Left kidney (tissue), 2 donors: ENCODE measurements around the gene TRIM2. TPM values are rescaled to one million over a fixed set of nuclear protein-coding genes. Genes with fewer than 3 reads are reported as not detected.
A peak's percentile ranks its signal among the peaks of the same experiment; 100 is the strongest.

ENCODE experiments used
- DNase-seq: peaks from one replicate; pipeline ENCODE4 v3.0.0-alpha.2; 2013
- polyA plus RNA-seq: library from polyadenylated mRNA; unstranded; fragments of 120-200 nt; gene quantifications from one replicate; pipeline ENCODE4 v1.2.1, GENCODE V29; 2013; ENCODE audit not compliant: insufficient read length

TRIM2 gene
- polyA plus RNA-seq, 1 donor: 78.6 TPM

DNA sequence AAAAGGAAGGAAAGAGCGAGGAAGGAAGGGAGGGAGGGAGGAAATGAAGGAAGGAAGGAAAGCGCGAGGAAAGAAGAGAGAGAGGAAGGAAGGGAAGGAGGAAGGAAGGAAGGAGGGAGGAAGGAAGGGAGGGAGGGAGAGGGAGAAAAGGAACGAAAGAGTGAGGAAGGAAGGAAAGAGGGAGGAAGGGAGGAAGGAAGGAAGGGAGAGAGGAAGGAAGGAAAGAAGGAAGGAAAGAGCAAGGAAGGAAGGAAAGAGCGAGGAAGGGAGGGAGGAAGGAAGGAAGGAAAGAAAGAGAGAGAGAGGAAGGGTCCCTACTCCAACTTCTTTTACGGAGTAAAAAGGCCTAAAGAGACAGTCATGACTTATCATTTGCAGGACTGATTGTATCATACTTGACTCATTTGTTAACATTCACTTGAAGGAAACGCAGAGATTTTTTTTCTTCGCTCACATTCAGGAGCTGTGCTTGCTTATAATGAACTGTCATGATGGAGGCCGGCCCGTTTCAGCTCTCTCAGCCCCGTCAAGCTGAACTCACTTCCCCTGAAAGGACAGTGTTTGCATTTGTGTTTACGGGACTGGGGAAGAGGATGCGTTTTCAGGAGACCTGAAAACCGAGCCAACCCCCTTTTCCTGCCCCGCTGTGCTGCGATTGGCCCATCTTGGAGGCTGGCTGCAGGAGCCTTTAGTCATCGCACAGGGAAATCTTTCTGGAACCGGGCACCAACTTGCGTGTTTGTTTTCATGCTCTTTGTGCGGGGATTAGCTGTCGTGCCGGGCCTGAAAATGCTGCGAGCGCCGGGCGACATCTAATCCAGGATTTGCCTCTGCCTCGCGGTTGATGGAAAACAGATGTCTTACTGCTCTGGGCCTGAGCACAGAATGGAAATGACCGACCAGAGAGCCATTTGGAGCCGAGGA is 17.8 kb downstream of the TRIM2 start:
- DNase-seq: peak; percentile 68

- no peak for DNase-seq
These were observed 18.6 kb downstream of the TRIM2 start for GRCh38 chr4:153222707-153223426.

GRCh38 chr4:153223427-153223801 is 19.2 kb downstream of the TRIM2 start:
- no peak for DNase-seq

- peak; percentile 56 for DNase-seq
These were observed 19.7 kb downstream of the TRIM2 start for GRCh38 chr4:153223930-153224329.

DNA sequence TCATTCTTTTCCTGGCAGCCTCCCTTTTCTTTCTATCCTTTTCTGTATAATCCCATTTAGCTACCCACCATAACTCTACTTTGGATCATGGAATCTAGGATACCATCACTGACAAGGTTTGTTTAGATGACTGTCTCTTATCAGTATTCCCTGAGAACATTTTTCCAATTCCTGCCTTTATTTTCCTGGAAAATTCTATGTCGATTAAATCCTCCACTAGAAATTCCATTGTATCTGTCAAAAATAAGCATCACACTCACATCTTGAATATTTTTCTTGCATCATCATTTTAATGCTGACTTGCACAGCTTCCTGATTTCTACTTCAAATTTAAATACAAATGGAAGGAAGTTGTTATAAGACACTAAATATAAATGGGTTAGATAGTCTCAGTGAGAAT is 20.2 kb downstream of the TRIM2 start:
- DNase-seq: no peak

DNA sequence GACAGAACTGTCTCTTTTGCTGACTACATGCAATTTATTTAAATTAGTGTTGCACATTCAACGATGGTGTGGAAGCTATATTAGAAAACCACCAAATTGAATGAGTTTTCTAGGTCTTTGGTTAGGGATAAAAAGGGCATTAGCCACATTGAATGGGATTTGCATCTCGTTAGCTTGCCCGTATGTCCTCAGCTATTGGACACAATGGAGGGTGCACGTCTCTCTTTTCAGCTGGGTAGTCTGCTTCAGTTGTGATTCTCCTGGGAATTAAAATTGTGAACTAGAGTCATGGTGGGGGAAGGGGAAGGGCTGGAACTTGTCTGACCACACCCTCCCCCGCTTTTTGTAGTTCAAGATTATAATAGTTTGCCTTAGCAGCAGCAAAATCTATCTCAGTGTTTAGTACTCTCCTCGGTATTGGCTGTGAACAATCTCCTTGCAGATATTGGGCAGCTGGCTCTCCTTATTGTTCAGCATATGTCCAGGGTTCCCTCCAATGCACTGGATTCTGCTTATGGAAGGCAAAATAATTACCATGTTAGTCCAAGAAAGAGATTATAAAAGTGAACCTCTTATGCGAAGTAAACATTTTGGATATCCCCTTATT is 23.3 kb downstream of the TRIM2 start:
- DNase-seq: no peak

DNA sequence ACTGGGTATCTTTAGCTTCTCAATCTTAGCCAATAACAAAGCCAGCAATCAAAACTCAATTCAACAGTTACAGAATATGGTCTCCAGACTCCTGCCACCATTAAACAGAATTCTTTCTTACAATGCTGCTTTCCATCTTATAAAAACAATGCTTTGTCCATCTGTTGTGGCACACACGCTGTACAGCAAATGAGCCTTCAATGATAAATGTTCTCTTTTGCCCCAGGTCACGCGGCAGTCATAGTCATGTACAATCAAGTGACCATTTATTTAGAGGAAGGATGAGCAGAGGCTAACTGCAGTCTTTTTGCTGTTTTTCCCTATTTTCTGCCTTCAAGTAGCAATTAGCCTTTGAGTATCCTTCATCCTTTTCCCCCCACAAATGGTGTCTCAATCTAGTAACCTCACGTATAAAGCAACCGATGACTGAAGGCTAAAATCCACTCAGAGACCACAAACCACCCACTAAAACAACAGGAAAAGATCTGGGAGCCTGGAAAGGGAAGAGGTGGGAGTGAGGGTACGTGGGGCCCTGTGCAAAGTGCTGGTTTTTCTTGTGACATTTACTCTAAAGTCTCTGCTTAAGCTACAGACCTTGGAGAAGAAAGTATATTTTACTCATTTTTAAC is 24.4 kb downstream of the TRIM2 start:
- no peak for DNase-seq

DNA sequence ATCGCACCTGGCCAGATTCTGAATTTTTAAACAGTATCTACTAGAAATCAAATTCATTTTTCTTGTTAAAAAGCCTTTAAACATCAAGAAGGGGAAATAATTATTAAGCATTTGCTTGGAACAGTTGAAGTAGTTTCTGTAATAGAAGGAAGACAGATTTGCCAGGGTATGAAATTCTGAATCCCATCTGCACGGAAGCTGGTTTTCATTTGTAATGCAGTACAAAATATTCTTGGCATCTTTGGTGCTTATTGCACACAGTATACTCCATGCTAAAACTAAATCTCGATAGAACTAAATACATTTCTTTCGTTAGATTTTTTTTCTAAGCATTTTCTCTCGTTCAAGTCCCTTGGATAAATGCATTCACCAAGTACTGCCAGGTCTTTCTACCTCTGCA is 25.3 kb downstream of the TRIM2 start:
- no peak for DNase-seq

- no peak for DNase-seq
These were observed 28.5 kb downstream of the TRIM2 start for GRCh38 chr4:153232768-153233167.

- no peak for DNase-seq
These were observed 29.6 kb downstream of the TRIM2 start for GRCh38 chr4:153233761-153234371.

- no peak for DNase-seq
These were observed 30.6 kb downstream of the TRIM2 start for GRCh38 chr4:153234885-153235284.

DNA sequence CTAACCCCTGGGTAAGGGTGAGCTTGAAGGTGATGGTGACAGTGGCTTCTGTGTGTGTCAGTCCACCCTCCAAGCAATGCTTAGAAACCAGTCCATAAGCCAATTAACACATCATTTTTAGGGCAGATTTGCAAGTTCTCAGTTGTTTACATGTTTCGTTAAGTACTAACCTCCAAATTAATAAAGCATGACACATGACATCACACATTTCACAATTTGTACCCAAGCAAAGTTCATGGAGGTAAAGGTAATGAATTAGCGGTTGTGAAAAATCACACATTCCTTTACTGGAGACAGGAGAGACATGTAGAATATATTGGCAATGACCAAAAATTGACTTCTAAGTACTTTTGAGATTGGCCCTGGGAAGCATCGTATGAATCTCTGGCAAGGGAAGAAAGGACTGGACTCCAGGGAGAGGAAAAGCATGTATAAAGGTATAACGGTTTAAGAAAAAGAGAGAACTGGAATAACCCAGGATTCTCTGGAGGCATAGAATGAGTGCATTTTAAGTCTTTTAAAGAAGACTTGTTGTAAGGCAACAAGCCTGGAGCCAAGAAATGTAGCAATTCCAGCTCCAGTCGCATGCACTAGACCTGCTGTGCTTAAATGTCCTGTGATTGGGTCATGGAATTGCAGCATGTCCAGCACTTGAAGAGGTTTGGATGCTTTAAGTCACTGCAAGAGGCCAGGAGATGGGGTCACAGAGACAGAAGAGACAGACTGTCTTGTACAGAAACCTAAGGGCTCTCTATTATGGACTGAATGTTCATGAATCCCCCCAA is 34.1 kb downstream of the TRIM2 start:
- DNase-seq: no peak

DNA sequence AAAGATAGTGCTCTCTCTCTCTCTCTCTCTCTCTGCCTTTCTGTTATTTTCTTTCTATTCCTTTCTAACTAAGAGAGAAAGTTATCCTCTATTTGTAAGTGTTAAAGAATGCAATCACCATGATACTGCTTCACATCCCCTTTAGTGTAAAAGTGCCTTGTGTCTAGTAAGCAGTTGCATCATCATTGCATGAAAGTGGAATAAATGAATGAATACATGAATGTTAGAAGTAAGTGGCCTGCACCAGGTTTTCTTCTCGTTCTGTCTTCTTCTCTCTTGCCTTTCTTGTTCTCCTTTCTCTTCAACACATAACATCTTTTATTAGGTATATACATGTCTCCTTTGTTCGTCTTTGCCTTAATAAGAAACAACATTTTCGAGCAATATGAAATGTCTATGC is 35.2 kb downstream of the TRIM2 start:
- no peak for DNase-seq

GRCh38 chr4:153241295-153241694 is 37.1 kb downstream of the TRIM2 start:
- DNase-seq: no peak

DNA sequence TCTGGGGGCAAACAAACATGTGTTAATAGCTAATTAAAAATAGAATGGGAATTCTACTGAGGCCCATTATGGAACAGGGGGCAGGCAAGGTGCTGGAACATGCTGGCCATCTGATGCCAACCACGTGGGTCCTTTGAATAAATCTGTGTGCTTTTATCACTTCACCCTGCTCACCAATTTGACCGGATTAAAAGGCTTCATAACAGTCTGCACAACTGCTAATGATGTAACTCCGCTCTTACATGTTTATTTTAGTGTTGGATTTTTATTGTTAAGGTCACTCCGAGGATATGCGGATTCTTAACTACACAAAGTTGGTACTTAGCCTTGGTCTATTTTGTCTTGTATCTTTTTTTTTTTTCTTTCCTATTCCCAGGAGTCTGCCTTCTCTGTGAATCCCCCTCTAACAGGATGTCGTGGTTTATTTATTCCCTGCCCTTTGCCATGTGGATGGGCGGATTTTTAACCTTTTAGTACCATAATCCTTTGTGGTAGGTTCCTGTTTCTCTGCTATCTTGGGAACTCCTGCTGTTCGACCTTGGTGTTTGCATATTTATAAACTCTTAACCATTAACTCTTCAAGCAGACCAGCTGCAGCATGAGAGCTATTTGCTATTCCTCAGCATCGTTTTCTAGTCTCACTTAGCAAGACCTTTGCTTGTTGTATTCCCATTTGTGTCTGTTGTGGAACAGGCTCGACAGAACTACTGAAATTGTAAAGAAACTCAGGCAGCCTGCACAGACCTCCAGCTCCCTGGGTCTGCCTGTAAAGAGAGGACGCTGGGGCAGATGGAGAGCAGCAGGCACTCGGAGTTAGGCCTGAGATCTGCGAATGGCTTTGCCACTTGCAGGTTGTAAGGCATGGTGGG is 38.0 kb downstream of the TRIM2 start:
- no peak for DNase-seq

DNA sequence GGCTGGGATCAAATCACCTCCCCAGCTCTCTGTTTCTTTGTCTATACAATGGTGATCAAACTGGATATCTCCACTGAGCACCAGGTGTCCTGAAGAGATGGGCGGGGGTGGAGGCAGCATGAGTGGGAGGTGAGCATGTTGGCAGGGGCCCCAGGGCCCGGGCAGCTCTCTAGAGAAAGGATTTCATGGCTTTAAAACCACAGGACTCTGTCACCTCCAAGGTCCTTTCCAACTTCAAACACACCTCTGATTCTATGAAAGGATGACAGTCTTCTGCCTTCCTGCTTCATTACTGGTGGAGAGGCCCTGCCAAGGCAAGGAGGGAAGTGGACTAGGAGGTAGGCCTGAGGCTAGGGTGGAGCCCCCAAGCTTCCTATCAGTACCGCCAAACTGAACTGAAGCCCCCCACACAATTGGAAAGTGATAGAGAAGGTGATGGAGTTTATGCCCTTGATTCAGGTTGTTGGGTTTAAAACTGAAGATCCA is 38.6 kb downstream of the TRIM2 start:
- DNase-seq: no peak

- DNase-seq: no peak
These were observed 39.2 kb downstream of the TRIM2 start for GRCh38 chr4:153243468-153243867.

GRCh38 chr4:153244969-153245368 is 40.7 kb downstream of the TRIM2 start:
- no peak for DNase-seq

DNA sequence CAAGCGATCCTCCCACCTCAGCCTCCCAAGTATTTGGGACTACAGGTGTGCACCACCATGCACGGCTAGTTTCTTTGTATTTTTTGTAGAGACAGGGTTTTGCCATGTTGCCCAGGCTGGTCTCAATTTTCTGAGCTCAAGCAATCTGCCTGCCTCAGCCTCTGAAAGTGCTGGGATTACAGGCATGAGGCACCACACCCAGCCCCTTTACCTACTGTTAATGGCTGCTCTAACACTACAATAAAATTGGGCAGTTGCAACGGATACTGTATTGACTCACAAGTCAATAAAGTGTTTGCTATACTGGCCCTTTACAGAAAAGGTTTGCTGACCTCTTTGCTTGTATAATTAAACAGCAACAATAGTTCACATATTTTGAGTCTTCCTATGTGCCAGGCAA is 41.5 kb downstream of the TRIM2 start:
- no peak for DNase-seq
